T-helper 1 cell (primary cell): Measurements from ENCODE around the gene EFNA3.
A peak's percentile ranks its signal among the peaks of the same experiment; 100 is the strongest.

Source experiments
- DNase-seq, 5 donors: peaks; one replicate each; pipeline ENCODE4 v3.0.0-alpha.2; 2012 to 2020
- total RNA-seq, 4 donors: gene quantifications; one replicate each; lab custom pipeline; 2026; lab: John Stamatoyannopoulos, UW

Gene EFNA3, protein sequence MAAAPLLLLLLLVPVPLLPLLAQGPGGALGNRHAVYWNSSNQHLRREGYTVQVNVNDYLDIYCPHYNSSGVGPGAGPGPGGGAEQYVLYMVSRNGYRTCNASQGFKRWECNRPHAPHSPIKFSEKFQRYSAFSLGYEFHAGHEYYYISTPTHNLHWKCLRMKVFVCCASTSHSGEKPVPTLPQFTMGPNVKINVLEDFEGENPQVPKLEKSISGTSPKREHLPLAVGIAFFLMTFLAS
- 0.80 to 1.5 (median 1.2) reads per million in 4 donors for total RNA-seq

DNA sequence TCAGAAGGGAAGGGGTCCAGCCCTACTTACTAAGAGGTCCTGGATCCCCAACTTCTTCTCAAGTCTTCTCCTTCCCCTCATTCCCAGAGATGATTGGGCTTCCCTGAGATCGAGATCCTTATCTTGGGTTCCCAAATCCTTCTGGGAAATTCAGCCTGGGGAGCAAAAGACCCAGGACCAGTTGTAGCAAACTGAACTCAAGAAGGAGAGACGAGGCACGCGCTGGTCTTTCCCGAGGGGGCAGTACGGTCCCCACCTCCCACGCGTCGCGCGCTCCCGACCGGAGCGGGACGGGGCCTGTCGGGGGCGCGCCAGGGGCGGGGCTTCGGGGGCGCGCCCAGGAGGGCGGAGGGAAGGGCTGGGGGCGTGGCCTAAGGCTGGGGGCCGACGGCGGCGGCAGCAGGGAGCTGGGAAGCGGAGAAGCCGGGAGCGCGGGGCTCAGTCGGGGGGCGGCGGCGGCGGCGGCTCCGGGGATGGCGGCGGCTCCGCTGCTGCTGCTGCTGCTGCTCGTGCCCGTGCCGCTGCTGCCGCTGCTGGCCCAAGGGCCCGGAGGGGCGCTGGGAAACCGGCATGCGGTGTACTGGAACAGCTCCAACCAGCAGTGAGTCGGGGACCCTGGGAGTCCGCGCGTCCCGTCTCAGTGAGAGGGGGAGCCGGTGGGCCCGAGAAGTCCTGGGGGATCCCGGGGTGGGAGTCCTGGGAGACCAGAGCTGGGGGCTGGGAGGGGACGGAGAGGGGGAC, at the start of gene EFNA3:
TSS of gene EFNA3 (plus strand) at position 369 of the 741 bp plus-strand sequence. CDS start at position 474, 105 bp downstream.
- DNase-seq = peak; percentile 42 to 63 (median 48)

DNA sequence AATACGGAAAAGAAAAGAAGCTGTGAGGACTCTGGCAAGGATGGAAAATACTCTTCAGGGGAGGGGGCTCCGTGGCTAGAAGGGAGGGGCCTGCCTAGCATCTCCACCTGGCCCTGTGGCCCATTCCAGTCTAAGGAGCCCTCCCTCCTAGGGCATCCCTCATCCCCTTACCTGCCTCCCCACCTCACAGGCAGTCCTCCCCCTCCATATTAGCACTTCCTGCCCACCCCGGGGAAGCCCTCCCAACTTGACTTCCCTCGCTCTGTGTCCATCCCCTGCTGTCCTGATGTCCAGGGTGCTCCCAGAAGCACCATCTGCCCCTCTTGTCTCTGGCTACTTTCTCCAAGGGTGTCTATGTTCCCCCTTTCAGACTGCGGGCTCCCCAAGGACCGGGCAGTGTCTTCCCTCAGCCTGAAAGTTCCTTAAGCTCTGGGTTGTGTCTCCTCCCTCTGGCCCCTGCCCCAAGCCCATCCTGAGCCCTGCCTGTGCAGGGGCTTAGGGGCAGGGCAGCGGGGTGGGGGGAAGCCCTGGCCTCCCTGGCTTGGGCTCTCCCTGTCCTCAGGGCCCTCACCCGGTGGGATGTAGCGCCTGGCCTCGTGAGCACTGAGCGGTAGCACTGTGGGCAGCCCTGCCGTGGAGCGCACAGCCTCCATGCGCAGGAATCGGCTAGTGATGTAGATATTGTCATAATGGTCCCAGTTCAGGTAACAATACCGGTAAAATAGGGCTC, 49.0 kb upstream of the EFNA3 start:
- no peak for DNase-seq

DNA sequence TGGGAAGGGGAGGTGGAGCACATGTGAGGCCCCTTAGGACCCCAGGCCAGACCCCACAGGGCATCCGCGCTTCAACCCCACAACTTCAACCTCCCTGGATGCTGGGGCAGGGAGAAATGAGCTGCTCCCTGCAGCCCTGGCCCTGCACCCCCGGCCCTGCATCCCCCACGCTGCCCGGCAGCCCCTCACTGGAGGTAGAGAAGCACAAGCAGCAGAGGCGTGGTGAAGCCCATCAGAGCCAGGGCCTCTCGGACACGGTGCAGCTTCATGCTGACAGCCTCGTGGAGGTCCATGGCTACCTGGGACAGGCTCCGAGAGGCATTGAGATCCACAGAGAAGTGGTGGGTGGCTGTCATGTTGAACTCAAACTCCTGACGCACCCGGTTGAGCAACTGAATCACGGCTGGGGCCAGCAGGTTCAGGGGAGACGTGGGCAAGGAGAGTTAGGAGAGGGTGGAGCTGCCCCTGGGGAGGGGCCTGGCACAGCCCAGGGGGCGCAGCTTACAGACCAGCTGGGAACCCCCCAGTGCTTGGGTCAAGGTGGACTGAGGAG, 48.3 kb upstream of the EFNA3 start:
- no peak for DNase-seq

DNA sequence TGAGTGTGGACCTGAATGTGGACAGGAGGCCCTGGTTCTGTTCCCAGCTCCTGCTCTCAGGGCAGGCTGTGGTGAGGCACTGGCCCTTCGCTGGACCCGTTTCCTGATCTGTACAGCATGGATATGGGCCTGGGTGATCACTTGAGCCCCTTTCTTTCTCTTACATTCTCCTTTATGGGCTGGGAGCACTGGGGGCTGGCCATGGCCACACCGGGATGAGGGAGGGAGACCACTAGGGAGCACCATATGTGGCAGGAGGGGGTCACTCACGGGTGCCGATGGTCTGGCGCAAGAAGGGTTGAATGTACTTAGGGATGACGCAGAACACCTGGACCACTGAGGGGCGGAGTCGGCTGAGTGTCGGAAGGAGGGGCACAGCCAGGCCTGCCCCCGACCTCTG, 47.7 kb upstream of the EFNA3 start:
- no peak for DNase-seq

DNA sequence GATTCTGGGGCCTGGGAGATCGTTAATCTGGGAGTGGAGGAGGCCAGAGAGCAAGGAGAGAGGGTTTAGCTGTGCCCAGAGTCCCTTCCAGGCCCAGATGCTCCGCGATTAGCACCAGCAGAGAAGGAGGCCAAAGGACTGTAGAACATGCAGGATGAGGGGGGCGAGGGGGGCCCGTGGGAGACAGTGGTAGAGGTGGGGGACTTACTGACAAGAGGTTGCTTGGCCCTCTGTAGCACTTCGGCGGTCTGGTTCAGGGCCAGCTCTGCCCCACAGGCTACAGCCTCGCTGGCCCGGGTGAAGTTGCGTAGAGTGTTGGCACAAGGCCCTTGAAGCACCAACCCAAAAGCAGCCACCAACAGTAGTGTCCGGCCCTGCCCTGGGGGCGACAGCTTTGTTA, 45.8 kb upstream of the EFNA3 start:
- no peak for DNase-seq

DNA sequence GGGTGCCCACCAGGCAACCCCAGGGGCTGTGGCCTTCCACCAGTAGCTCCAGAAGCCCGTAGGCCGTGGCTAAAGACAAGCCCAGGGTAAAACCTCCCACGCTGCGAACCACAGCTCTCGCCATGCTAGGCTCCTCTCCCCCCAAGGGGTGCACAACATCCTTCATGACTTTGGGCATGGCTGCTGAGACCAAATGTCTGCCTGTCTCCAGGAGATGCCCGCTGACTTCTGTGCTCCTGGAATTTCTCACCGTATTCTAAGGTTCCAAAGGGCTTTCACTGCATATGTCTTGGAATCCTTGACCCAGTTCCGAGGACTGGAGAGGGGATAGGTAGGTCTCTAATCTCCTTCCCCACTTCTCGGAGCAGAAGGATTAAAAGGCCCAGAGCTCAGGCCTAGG, 45.1 kb upstream of the EFNA3 start, which contains the start of the genes DCST1 and DCST2:
TSS of gene DCST1 (plus strand) at position 301 of the 400 bp plus-strand sequence. CDS start 213 bp downstream, outside the sequence.
TSS of gene DCST2 (minus strand) at position 258 of the 400 bp plus-strand sequence. CDS start at position 178, 80 bp downstream.
- no peak for DNase-seq

DNA sequence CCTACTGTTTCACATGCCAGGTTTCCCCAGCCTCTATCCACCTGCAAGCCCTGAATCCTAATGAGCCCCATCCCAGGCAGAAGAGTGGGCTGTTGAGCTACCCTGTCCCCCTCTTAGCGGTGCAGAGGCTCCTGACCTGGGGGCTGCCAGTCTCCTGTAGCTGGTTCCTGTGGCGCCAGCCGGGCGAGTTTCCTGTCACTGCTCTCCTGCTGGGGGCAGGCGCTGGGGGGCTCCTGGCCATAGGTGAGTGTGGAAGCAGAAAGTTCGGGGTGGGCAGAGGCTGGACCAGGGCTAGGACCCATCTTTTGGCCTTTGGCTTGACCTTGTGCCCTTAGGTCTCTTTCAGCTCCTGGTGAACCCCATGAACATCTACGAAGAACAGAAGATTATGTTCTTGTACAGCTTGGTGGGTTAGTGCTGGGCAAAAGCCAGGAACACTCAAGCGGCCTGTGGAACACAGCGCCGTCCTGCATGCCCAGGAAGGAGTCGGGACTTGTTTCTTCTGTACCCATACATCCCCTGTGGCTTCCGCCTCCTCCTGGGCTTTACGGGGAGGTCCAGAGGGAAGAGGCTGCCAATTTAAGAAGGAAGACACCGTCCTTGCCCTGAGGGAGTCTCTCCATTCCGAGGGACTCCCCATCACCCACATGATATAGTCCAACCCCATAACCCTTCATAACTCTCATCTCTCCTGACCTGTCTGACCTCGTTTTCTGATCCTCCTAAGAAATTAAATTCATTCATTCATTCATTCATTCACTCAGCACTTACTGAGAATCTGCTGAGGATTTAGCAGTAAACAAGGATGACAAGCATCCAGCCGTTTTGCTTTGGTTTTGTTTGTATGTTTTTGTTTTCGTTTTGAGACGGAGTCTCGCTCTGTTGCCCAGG, 44.1 kb upstream of the EFNA3 start:
- DNase-seq = no peak

DNA sequence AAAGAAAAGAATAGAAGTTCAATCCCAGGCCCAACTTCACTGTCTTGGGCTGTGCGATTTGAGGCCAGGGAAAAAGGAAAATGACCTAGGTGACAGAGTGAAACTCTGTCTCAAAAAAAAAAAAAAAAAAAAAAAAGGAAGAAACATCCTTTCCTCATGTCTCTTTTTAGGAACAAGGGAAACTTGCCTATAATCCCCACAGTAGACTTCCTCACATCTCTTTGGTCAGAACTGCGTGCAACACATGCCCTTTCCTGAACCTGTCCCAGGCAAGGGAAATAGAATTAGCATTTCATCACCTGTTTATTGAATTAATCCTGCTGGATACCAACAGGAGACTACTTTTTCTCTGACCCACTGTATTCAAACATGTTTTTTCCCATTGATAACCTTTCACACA, 42.7 kb upstream of the EFNA3 start:
- DNase-seq = no peak

DNA sequence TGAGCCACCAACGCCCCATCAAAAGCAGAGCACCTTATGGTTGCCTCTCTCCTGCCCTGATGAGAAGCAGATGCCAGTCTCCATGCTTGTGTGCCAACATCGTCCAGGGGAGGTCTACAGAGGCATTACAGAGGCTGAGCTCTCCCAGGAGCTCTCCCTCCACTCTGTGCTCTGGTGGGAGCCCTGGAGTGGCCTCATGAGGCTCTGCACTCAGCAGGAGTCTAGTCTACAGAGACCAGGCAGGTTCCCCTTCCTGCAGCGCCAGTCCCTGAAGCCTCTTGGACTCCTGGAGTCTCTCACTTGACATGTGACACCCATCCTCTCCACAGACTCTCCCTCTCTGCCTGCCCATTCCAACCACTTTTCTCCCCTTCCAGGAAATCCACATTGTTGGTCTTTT, 41.6 kb upstream of the EFNA3 start:
- DNase-seq = no peak

DNA sequence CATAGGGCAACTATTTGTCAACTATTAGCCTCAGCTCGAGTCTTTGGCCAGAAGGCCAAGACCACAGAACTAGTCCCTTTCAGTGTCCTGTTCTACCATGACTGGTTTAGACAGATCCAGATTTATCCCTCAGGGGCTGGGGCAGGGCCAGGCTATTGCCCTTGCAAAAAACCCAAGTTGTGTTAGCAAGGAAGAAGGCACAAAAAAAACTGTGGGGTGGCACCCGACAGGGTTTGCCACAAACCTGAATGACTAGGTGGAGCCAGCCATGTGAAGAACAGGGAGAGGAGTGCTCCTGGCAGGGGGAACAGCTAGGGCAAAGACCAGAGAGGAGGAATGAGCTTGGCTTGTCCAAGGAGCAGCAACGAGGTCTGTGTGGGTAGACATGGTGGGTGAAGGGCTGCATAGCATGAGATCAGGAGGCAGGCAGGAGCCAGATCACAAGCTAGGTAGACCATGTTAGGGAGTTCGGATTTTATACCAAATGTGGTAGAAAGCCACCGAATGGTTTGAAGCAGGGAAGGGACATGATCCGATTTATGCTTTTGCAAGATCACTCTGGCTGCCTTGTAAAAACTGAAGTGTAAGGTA, 40.7 kb upstream of the EFNA3 start:
- DNase-seq = no peak

DNA sequence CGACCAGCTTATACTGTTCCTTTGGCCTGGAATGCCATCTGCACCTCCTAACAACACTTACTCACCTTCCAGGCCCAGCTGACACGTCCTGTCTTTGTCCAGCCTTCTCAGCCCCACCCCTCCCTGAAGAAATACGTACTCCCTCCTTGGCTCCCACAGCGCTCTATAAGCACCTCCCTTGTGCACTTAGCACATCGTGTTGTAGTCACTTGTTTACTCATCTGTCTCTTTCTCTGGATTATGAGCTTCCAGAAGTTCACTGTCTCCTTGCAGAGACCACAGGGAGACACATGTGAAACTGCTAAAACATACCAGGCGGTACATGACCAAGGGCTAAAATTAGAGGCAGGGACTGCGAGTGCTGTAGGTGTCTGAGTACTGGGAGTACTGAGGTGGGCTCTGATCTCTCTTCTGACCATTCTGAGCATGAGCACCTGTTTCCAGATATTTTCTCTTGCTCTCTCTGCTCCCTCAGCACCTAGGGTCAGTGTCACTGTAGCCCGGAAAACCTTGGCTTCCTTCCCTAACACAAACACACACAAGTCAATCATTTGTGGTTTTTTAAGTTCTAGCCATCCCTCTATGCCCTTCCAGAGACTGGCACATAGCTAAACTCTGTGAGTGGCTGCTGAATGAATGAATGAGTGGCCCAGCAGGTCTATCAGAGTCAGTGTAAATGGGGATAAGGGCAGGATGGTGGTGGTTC, 39.9 kb upstream of the EFNA3 start:
- no peak for DNase-seq

DNA sequence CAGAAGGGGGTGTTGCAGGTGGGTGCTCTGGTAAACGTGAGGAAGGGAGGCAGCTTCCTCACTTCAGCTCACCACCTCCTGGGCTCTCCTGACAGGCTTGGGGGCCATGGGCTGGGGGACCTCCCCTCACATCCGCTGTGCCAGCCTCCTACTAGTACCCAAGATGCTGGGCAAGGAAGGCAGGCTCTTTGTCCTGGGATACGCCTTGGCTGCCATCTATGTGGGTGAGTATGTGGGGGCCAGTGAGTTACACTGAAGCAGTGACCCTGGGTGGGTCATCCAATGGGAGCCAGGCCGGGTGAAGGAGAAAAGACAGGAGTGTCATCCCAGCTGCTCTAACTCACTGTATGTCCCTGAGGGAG, 39.3 kb upstream of the EFNA3 start:
- DNase-seq = no peak

DNA sequence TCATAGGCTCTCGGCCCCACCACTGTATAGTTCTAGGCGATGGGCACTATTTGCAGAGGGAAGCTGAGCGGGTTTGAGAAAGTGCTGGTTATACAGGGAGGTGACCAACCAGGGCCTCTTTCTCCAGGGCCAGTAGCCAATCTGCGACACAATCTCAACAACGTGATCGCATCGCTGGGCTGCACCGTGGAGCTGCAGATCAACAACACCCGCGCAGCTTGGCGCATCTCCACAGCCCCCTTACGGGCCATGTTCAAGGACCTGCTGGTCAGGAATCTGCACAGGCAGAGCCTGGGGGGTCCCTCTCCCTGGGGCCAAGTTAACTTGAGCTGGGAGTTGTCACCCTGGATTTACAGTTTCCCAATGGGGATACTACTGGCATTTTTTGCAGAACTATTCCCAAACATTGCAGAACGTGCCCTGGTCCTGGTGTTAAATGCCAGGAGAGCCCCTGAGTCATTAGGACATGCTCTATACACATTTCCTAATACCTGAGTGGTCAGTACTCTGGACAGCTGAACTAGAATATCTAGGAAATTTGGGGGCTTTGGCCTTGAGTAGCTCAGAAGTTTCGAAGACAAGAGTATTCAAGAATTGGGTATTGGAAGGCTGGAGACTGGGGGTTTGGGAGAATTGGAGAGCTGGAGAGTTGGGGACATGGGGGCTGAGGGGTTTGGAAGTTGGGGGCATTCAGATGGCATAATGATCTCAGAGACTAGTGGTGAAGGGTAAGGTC, 38.1 kb upstream of the EFNA3 start:
- DNase-seq = no peak

DNA sequence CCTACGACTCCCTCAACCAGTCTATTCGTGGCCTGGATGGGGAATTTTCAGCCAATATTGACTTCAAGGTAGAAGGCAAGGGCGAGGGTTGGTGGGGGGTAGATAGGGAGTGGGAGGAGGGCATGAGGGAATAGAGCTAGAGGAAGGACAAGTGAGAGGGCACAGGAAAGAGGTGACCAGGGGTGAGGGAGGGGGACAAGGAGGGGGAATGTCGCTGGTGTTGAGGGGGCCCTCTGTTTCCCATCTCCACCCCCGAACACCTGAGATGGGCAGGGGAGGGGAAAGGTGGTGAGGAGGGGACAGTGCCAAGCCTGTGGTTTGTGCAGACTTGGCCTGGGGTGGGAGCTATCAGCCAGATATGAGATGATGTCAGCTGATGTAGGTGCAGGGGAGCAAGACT, 35.8 kb upstream of the EFNA3 start:
- no peak for DNase-seq

DNA sequence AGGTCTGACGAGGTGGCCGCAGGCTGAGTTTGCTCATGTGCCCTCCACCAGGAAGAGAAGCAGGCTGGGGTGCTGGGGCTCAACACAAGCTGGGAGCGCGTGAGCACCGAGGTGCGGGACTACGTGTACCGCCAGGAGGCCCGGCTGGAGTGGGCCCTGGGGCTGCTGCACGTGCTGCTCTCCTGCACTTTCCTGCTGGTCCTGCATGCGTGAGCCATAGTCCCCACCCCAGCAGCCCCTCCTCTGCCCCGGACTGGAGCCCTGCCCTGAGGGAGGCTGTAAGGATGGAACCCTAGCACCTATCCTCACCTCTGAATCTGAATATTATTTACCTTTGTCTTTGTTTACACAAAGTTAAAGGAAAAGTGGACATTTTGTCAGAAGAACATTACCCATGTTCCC, 35.3 kb upstream of the EFNA3 start:
- no peak for DNase-seq

DNA sequence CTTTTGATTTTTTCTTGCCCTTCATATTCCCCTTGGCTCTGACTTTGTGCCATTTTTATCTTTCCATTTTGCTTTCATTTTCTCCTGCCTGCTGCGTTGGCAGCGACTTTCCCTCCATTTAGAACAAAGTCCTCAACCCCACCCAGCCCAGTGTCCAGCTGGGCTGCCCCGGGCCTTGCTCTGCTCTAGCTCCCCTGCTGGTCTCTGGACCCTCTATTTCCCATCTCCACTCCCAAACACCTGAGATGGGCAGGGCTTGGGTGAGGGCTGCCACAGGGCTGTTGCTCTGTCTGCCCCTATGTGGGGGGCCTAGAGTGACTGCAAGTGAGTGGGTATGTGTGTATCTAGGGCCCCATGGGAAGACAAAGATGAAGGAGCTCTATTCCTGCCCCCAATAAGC, 34.8 kb upstream of the EFNA3 start:
- DNase-seq = no peak

DNA sequence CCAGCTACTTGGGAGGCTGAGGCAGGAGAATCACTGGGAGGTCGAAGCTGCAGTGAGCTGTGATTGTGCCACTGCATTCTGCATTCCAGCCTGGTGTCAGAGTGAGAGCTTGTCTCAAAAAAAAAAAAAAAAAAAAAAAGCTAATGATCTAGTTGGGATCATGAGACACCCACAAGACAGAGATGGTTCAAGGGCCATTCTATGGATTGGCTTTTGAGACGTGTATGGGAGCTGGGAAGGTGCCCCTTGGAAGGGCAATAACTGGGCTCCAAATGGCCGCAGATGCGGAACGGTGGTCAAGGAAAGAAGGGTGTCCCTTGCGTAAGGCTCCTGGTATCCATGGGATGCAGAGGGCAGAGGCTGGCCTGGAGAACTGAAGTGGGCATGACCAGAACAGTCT, 34.3 kb upstream of the EFNA3 start:
- DNase-seq = no peak

DNA sequence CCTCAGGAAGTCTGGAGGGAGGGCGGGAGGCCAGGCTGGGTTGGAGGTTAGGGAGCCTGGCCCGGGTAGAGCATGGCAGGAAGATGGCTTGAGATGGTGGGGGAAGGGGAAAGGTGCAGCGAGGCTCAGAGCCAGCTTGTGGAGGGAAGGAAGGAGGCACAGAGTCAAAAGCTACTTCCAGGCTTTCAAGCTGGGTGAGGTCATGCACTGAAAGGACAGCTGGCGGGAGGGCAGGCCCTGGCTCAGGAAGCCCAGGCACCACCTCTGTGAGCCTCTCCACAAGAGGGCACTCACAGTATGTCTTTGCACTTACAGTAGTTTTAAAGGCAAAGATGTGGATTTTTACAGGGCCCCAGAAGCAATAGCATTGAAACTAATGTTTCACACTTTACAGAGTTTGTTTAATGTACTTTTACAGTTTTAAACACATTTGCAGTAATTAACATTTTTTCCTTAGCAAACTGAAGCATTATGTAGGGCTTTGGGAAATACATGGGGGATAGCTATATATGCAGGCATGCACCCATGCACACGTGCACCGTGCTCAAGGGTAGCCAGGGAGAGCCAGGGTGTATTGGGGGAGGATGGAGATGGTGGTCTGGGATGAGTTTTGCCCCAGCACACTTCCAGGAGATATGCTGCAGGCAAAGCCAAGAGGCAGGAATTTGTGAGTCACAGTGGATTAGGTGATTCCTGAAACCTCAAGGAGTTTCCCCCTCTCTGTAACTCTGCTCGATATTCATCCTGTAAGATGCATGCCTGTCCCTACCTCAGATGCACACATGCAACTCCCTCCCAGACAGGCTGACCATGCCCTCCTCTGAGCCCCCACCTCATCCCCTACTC, 33.6 kb upstream of the EFNA3 start:
- DNase-seq = peak in 4 of 5 donors; percentile 45 to 72 (median 50)
